T-helper 1 cell (primary cell): ENCODE measurements around the gene ZNF804B.
A peak's percentile ranks its signal among the peaks of the same experiment; 100 is the strongest.

Source experiments
- DNase-seq, 5 donors: peaks; one replicate each; pipeline ENCODE4 v3.0.0-alpha.2; 2012 to 2020

ZNF804B gene

GRCh38 chr7:88842201-88842600 is 82.7 kb downstream of the ZNF804B start:
- no peak for DNase-seq

GRCh38 chr7:88845091-88845490 is 85.6 kb downstream of the ZNF804B start:
- DNase-seq: no peak

- DNase-seq: no peak
Measured at GRCh38 chr7:88851220-88851619, 91.7 kb downstream of the ZNF804B start.

DNA sequence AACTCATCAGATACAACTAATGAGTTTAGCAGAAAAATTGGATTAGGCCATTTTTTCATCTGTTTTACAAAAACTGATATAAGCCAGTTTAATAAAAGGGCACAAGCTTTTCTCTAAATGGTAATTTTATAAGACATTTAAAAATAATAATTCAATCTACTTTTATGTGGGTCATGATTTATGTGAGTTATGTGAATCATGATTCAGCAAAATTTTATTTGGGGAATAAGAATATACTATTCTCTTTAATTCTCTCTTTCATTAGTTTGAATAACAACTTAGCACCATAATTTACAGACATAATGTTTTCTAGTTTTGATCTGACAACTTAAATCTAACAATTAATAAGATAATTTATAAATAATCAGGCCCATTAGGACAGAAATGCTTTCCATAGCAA is 99.8 kb downstream of the ZNF804B start:
- no peak for DNase-seq

- no peak for DNase-seq
Measured at GRCh38 chr7:88866265-88866863, 106.9 kb downstream of the ZNF804B start.

GRCh38 chr7:88867158-88867557 is 107.7 kb downstream of the ZNF804B start:
- no peak for DNase-seq

DNA sequence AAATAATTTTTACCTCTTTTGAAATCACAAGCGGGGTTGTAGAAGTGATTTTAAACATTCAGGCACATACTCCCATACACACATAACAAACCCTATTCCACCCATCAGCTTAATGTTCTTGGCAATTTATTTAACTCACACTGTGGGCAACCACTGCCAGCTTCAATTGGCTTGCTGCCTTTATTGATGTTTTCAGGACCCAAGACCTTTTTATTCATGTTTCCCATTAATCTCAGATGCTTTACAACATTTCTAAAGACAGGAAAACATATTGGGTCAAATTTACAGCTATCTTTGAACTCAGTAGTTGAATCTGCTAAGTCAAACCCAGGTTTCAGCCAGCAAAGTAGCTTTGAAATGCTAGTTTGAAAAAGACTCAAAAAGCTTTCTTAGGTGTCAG is 109.0 kb downstream of the ZNF804B start:
- DNase-seq: no peak

- DNase-seq: no peak
Measured at GRCh38 chr7:88881136-88881535, 121.6 kb downstream of the ZNF804B start.

DNA sequence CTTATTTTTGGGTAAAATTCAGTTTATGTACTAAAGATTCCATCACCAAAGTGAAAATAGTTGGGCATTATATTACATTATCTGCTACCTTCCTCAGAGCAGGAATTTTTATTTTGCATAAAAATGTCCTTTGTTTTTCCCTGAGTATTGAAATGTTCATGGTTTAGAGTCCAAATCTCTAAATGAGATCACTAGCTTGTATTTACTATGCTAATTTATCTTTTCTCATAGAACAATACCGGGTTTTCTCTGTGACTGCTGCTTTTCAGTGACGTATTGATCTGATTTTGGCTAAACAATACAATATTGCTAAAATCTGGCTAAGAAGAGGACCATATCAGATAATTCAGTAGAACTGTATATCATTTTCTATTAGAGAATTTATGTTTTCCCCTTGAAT is 125.6 kb downstream of the ZNF804B start:
- no peak for DNase-seq

- DNase-seq: peak in 1 of 5 donors; percentile 43
Measured at GRCh38 chr7:88888684-88889083, 129.2 kb downstream of the ZNF804B start.

DNA sequence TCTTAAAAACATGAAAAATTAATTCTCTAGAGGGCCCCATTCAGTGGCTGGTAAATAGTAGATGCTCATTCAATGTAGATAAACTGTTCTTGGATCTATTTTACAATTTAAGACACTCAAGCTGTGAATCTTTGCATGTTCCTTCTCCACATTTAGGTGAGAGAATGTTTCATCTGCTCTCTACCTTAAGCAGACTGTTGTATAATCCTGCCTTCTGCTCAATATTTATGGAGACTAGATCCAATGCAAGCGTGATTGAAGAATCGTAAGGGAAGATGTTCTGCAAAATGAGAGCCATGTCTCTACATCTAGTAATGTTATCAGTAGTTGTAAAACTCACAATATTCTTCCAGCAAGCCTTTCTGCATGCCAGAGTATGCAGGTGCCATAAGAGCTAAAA is 151.0 kb downstream of the ZNF804B start:
- no peak for DNase-seq

DNA sequence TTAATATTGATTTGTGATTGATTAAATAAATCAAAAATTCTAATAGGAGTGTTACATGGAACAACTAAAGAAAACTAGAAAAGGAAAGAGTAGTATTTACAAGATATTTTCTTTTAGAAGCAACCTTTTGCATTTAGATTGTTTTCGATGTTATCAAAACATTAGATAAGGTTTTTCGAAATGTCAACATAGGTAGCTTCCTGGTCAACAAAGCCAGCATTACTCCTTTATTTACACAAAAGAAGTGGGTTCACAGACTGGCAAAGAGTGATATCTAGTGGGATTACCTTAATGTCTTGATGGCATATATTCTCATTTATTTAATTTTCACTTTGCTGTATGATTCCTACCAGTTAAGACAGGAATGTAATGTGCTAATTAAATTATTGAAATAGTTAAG is 153.4 kb downstream of the ZNF804B start:
- no peak for DNase-seq

GRCh38 chr7:88915615-88916014 is 156.1 kb downstream of the ZNF804B start:
- DNase-seq: no peak

GRCh38 chr7:88919478-88920131 is 160.1 kb downstream of the ZNF804B start:
- DNase-seq: no peak

- DNase-seq: no peak
Measured at GRCh38 chr7:88922944-88923343, 163.4 kb downstream of the ZNF804B start.

DNA sequence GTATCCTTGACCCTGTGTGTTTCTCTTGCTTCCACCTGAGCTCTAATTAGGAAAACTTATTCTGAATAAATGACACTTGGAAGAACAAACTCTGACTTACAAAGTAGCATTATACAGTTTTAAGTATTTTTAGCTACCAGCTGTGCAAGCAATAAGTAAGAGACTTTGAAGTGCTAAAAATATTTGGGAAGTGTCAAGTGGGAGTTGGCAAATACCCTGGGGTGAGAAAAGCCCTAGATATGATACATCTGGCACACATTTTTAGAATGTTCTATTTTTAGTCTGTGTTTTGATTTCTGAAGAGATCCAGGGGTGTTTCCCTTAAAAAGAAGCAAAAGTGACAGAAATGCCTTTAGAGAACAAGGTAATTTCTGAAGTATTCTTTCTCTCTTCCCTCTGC is 168.8 kb downstream of the ZNF804B start:
- DNase-seq: no peak

DNA sequence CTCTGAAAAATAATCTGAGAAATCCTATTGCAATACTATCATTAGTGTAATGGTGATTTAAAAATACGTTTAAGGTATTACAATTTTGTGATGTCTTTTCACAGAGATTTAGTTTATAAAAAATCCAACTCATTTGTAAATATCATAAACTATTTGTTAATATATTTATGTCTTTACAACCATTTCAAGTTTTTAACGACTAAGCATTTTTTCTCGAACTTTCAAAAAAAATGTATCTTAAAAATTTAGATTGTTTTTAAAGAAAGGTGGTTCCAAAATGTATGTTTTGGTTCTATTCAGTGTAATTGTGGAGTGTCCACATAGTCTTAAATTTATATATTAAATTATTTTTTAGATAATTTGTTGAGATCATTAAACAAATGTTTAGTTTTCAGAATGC is 170.2 kb downstream of the ZNF804B start:
- DNase-seq: no peak

GRCh38 chr7:88933285-88933684 is 173.8 kb downstream of the ZNF804B start:
- no peak for DNase-seq

DNA sequence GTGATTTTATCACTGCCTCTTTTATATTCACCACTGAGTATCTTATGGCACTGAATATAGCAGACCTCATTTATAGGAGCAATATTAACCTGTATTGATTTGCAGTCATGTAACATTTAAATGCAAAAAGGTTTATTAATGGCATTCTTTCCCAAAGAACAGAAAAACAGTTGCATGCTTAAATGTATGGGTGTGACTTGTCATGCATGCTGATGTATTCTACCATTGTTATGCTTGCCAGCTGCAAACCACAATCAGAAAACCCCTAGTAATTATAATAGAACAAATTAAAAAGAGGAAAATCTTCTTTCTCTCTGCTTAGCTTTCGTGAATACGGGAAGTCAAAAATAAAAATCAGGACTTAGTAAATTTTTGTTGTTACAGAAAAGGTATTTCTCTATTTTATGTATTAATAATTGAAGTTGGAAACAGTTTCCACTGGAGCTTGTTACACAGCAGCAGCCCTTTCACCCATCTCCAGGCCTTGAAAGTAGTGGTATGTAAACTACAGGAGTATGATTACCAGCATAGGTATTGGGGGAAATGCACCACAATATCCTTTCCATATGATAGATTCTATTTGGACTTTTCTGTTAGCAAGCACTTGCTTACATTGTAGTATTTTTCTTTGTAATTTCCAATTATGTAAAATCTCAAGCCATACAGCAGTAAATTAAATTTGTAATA is 183.5 kb downstream of the ZNF804B start:
- no peak for DNase-seq

DNA sequence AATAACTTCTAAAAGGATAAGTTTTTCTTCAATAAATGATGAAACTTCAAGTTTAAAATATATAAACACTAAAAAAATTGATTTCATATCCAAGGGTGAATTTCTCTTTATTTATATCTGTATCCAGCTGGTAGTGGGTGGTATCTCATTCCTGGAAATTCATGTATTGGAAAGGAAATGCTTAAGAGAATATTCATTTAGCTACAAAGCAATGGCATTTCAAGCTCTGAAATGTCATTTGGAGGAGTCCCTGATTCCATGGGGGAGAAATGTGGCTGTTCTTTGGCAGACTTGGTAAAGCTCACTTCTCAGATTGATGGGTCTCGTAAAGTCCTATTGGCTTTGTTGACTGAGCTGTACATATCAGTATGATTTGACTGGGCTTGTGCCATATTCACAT is 192.3 kb downstream of the ZNF804B start:
- no peak for DNase-seq

DNA sequence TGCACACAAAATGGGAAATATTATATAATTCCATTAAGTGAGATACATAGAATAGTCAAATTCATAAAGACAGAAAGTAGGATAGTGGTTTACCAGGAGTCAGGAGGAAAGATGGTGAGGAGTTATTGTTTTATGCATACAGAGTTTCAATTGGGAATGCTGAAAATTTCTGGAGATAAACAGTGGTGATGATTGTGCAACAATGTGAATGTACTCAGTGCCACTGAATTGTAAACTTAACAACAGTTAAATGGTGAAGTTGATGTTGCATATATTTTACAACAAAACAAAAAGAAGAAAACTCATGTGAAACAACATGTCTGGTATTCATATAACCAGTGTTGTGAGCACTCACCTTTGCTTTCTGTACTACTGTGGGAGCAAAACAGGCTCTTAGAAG is 204.9 kb downstream of the ZNF804B start:
- DNase-seq: no peak

- DNase-seq: no peak
Measured at GRCh38 chr7:88965371-88965770, 205.9 kb downstream of the ZNF804B start.

GRCh38 chr7:88967432-88967831 is 207.9 kb downstream of the ZNF804B start:
- DNase-seq: no peak

- DNase-seq: no peak
Measured at GRCh38 chr7:88969167-88969566, 209.7 kb downstream of the ZNF804B start.
